Hepatocyte (in vitro differentiated cells): Measurements from ENCODE around the gene HIGD1A. TPM values are rescaled to one million over a fixed set of nuclear protein-coding genes. Genes with fewer than 3 reads are reported as not detected.

Experiments used
- DNase-seq: peaks from one replicate; pipeline ENCODE4 v3.0.0-alpha.2; 2016; ENCODE audit warnings: low spot score
- H2AFZ ChIP-seq: fragments of 200-600 bp; sonication (generic); 2 replicates; pipeline ENCODE4 v1.6.0; 2016; ENCODE audit warnings: antibody characterized with exemption, mild to moderate bottlenecking
- H3K27ac ChIP-seq: fragments of 200-600 bp; sonication (generic); 2 replicates; pipeline ENCODE4 v1.5.1; 2016; ENCODE audit warnings: mild to moderate bottlenecking
- H3K27me3 ChIP-seq: fragments of 200-600 bp; sonication (generic); 2 replicates; pipeline ENCODE4 v1.6.1; 2016
- H3K36me3 ChIP-seq: fragments of 200-600 bp; sonication (generic); replicated peaks from 2 replicates; pipeline ENCODE4 v1.5.1; 2016; ENCODE audit warnings: low read depth; ENCODE audit not compliant: insufficient read depth
- H3K4me1 ChIP-seq: fragments of 200-600 bp; sonication (generic); 2 replicates; pipeline ENCODE4 v1.5.1; 2016; ENCODE audit warnings: mild to moderate bottlenecking, moderate library complexity; ENCODE audit not compliant: insufficient read depth
- H3K4me2 ChIP-seq: fragments of 200-600 bp; sonication (generic); 2 replicates; pipeline ENCODE4 v1.6.0; 2016
- H3K4me3 ChIP-seq: fragments of 200-600 bp; sonication (generic); 2 replicates; pipeline ENCODE4 v1.5.1; 2016; ENCODE audit warnings: mild to moderate bottlenecking
- H3K79me2 ChIP-seq: fragments of 200-600 bp; sonication (generic); 2 replicates; pipeline ENCODE4 v1.6.0; 2017; ENCODE audit warnings: mild to moderate bottlenecking
- H3K9me2 ChIP-seq: fragments of 200-600 bp; sonication (generic); replicated peaks from 2 replicates; pipeline ENCODE4 v1.6.0; 2017; ENCODE audit warnings: mild to moderate bottlenecking; ENCODE audit not compliant: insufficient read depth
- H3K9me3 ChIP-seq: fragments of 200-600 bp; sonication (generic); 2 replicates; pipeline ENCODE4 v1.5.1; 2016; ENCODE audit warnings: low read depth, mild to moderate bottlenecking
- H4K20me1 ChIP-seq: fragments of 200-600 bp; sonication (generic); 2 replicates; pipeline ENCODE4 v1.6.0; 2016; ENCODE audit warnings: mild to moderate bottlenecking; ENCODE audit not compliant: insufficient read depth, poor library complexity, severe bottlenecking
- CTCF ChIP-seq: fragments of 200-600 bp; sonication (generic); IDR thresholded peaks from 2 replicates; pipeline ENCODE4 v1.5.1; 2016; ENCODE audit warnings: antibody characterized with exemption, mild to moderate bottlenecking; ENCODE audit not compliant: poor library complexity
- EZH2 ChIP-seq: fragments of 200-600 bp; sonication (generic); IDR thresholded peaks from 2 replicates; pipeline ENCODE4 v1.6.1; 2016; ENCODE audit warnings: antibody characterized with exemption, mild to moderate bottlenecking, borderline replicate concordance
- EZH2phosphoT487 ChIP-seq: fragments of 200-600 bp; sonication (generic); IDR thresholded peaks from one replicate; pipeline ENCODE4 v1.6.1; 2018; ENCODE audit warnings: antibody characterized with exemption, mild to moderate bottlenecking, low read depth, moderate library complexity; ENCODE audit not compliant: unreplicated experiment, severe bottlenecking
- WGBS: methylation state at CpG from one replicate; pipeline ENCODE4 v1.1.6; 2016; ENCODE audit warnings: low lambda C conversion rate; ENCODE audit errors: missing lambda C conversion rate; 5-methylcytosine and 5-hydroxymethylcytosine counted together
- polyA plus RNA-seq: library from polyadenylated mRNA; unstranded; fragments of >200 nt; fragmentation: Nextera tagmentation; extraction: Ambion mirVana; gene quantifications from 2 replicates; pipeline ENCODE4 v1.2.1, GENCODE V29; 2016
- total RNA-seq: library from RNA; depleted of rRNA; stranded (reverse); fragments of >200 nt; gene quantifications from 2 replicates; pipeline ENCODE4 v1.2.3, GENCODE V29; 2014

HIGD1A gene
- total and polyA plus RNA-seq, 2 experiments from 2014 or later: 218 to 252 TPM

DNA sequence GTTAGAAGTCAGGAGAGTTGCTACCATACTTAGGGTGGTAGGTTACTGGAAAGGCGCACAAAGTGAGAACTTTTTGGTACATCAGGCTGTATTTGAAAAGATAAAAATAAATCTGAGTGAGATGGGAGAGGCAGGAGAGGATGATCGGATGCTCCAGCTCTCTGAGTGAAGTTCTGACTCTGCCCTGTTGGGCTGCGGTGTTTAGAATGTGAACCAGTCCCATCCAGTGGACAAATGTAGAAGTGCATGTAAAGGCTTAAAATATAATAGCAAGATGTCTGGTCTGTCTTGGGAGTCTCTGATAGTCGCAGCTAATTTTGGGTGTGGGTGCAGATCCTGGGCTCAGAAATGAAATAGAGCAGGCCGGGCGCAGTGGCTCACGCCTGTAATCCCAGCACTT is 35.3 kb upstream of the HIGD1A start:
- no peaks in the 10 kb centered on the region for H3K9me2 ChIP-seq
- peak; percentile 81 for DNase-seq
- no peaks in the 10 kb centered on the region for H3K27me3 ChIP-seq
- TF ChIP-seq CTCF (peak; percentile 68), EZH2phosphoT487 (no peak)
- no peak overlapping the region for H2AFZ ChIP-seq
- no peaks in the 10 kb centered on the region for H3K9me3 ChIP-seq
- H3K36me3 ChIP-seq: no peaks in the 10 kb centered on the region
- no peaks in the 10 kb centered on the region for H3K79me2 ChIP-seq
- H3K4me2 ChIP-seq: no peak overlapping the region
- H3K4me1 ChIP-seq: no peaks in the 10 kb centered on the region
- WGBS: 43% methylated on average over 7 of the region's 7 CpGs
- H3K27ac ChIP-seq: no peak overlapping the region
- H3K4me3 ChIP-seq: no peak overlapping the region
- no peaks in the 10 kb centered on the region for H4K20me1 ChIP-seq

DNA sequence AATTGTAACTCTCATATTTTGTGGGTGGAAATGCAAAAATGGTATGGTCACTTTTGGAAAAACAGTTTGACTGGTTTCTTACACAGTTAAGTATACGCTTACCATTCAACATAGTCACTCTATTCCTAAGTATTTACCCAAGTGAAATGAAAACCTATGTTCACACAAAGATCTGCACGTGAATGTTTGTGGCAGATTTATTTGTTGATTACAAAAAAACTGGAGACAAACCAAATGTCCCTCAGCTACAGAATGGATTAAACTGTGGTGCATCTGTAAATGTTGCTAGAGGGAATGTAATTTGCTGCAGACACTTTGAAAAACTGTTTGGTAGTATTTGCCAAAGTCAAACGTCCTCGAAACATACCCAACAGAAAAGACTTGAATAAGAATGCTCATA is 34.3 kb upstream of the HIGD1A start:
- 77% methylated on average over 4 of the region's 4 CpGs for WGBS
- Histone ChIP-seq H3K27ac (no peak overlapping the region), H3K9me2 (no peaks in the 10 kb centered on the region), H3K4me2 (no peak overlapping the region), H3K27me3 (no peaks in the 10 kb centered on the region), H4K20me1 (no peaks in the 10 kb centered on the region), H3K79me2 (no peaks in the 10 kb centered on the region), H2AFZ (no peak overlapping the region), H3K9me3 (no peaks in the 10 kb centered on the region), H3K36me3 (no peaks in the 10 kb centered on the region), H3K4me1 (no peaks in the 10 kb centered on the region), H3K4me3 (no peak overlapping the region)
- DNase-seq: no peak
- TF ChIP-seq CTCF (no peak), EZH2 (no peak), EZH2phosphoT487 (no peak)

DNA sequence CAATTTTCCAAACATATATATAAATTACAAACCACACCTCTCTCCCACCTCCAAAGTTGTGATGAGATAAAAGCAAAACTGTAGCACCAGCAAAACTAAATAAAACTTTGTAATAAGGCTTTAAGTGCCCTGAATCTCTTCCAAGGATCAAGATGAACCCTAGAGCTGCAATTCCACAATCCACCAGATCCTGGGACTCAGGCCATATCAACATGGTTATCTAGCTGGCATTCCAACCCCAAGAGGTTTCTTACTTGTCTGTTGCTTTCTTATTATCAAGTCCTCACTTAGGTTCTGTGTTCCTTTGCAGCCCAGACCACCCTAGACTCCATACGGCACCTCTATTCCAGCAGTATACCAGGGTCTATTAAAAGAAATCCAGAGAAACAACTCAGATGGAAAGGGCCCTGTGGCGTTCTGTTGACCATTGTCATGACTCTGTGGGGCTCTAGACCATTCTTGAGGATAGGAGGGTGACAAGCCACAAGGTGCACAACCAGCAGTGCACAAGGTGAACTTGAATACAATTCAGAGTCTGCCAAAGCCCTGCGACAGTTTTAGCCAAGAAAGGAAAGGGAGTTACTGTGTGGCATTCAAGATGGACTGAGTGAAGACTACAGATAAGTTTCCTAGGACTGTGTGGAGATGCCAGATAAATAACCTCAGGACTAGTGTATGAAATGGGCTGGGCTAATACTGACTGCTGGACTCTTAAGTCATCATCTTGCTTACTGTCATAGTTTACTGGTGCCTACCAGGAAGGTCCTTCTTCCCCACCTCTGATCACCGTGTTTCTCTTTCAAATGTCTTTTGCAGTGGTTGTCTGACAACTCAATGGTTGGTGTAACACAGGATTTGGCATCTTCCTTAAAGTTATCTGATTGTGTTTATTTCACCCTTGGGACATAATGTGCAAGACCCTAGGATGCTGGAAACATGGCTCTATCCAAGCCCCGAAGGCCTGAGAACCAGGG is 32.1 kb upstream of the HIGD1A start:
- no peak for TF ChIP-seq EZH2
- no peak for TF ChIP-seq EZH2phosphoT487
- TF ChIP-seq CTCF: no peak

More for the DNA sequence above, 32.1 kb upstream of the HIGD1A start:
- H3K9me2 ChIP-seq: no peaks in the 10 kb centered on the region
- no peak overlapping the region for H2AFZ ChIP-seq
- H3K27ac ChIP-seq: no peak overlapping the region
- H3K4me1 ChIP-seq: no peaks in the 10 kb centered on the region
- no peaks in the 10 kb centered on the region for H3K9me3 ChIP-seq
- no peak overlapping the region for H3K4me3 ChIP-seq
- DNase-seq: no peak
- H3K36me3 ChIP-seq: no peaks in the 10 kb centered on the region
- no peaks in the 10 kb centered on the region for H3K79me2 ChIP-seq
- WGBS: 94% methylated on average over 5 of the region's 5 CpGs
- no peak overlapping the region for H3K4me2 ChIP-seq
- H4K20me1 ChIP-seq: no peaks in the 10 kb centered on the region
- no peaks in the 10 kb centered on the region for H3K27me3 ChIP-seq
